Neural progenitor cell (in vitro differentiated cells): Measurements from ENCODE around the gene PTPRG.

ENCODE experiments used
- CTCF ChIP-seq: fragments of 200-600 bp; sonication (generic); IDR thresholded peaks from 2 replicates; pipeline ENCODE4 v1.5.1; 2017; ENCODE audit warnings: antibody characterized with exemption, mild to moderate bottlenecking
- EZH2 ChIP-seq: fragments of 200-600 bp; sonication (generic); IDR thresholded peaks from 2 replicates; pipeline ENCODE4 v1.6.1; 2017; ENCODE audit warnings: antibody characterized with exemption, mild to moderate bottlenecking, moderate library complexity
- EZH2phosphoT487 ChIP-seq: fragments of 200-600 bp; sonication (generic); IDR thresholded peaks from 2 replicates; pipeline ENCODE4 v1.6.1; 2017; ENCODE audit warnings: antibody characterized with exemption

- no peak for TF ChIP-seq EZH2phosphoT487
- TF ChIP-seq CTCF, result no peak
- no peak for TF ChIP-seq EZH2
Measured at GRCh38 chr3:61681636-61682035, 120.3 kb downstream of the PTPRG start.
